A204.1 (cell line): ENCODE measurements around the gene B4GALNT2.
A peak's percentile ranks its signal among the peaks of the same experiment; 100 is the strongest.
"Not testable (repeated sequence)": the region's sequence is repeated elsewhere in the genome, so short reads cannot be mapped to it uniquely, and the experiment has no call there.

Source experiments
- FAIRE-seq: peaks from 2 replicates; lab custom pipeline; 2012; peaks lifted over from hg19 to GRCh38; lab: Jason Lieb, UNC

The B4GALNT2 gene

DNA sequence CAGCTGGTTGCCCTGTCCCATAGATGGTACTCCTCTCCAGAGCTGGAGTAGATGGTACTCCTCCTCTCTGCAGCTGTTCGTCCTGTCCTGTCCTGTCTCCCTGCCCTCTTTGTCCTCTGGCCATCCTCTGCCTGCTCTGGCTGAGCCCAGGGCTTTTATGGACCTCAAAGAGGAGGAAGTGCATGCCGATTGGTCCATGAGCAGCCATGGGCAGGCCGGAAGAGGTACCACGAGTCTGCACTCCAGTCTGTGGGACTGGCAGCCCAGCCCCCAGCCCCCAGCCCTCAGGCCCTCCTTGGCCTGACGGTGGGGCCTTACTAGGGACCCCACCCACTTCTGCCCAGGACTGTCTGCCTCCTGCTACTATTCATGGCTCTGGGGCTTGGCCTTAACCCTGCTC lies 50.8 kb downstream of the B4GALNT2 start:
- FAIRE-seq: no peak

DNA sequence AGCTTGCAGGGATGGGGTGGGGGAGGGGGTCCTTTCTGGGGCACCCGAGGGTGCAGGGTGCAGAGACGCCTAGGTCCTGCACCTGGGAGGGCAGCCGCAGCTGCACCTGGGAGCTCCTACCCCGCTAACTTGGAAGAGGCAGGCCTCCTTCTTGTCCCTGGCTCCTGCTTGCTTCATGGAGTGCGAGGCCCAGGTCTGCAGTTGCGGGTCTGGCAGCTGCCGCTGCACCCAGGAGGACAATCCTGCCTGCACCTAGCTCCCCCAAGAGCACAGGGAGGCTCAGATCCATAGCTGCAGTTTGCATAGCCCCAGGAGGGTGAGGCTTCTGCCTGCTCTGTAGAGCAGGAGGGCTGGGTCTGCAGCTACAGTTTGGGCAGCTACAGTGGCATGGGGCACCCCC lies 51.2 kb downstream of the B4GALNT2 start:
- no peak for FAIRE-seq

- FAIRE-seq: not testable (repeated sequence)
Observed at GRCh38 chr17:49184522-49184921, 52.0 kb downstream of the B4GALNT2 start.

DNA sequence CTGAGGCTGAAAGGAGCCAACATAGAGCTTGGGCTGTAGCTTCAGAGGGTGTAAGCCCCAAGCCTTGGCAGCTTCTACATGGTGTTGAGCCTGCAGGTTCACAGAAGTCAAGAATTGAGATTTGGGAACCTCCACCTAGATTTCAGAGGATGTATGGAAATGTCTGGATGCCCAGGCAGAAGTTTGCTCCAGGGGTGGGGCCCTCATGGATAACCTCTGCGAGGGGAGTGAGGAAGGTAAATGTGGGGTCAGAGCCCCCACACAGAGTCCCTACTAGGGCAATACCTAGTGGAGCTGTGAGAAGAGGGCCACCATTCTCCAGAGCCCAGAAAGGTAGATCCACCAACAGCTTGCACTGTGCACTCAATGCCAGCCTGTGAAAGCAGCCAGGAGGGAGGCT lies 52.8 kb downstream of the B4GALNT2 start:
- not testable (repeated sequence) for FAIRE-seq

- FAIRE-seq: no peak
Observed at GRCh38 chr17:49187301-49187700, 54.7 kb downstream of the B4GALNT2 start.

GRCh38 chr17:49190932-49191331 lies 58.4 kb downstream of the B4GALNT2 start:
- no peak for FAIRE-seq

- peak; percentile 80 for FAIRE-seq
Observed at GRCh38 chr17:49191409-49191916, 58.9 kb downstream of the B4GALNT2 start.

DNA sequence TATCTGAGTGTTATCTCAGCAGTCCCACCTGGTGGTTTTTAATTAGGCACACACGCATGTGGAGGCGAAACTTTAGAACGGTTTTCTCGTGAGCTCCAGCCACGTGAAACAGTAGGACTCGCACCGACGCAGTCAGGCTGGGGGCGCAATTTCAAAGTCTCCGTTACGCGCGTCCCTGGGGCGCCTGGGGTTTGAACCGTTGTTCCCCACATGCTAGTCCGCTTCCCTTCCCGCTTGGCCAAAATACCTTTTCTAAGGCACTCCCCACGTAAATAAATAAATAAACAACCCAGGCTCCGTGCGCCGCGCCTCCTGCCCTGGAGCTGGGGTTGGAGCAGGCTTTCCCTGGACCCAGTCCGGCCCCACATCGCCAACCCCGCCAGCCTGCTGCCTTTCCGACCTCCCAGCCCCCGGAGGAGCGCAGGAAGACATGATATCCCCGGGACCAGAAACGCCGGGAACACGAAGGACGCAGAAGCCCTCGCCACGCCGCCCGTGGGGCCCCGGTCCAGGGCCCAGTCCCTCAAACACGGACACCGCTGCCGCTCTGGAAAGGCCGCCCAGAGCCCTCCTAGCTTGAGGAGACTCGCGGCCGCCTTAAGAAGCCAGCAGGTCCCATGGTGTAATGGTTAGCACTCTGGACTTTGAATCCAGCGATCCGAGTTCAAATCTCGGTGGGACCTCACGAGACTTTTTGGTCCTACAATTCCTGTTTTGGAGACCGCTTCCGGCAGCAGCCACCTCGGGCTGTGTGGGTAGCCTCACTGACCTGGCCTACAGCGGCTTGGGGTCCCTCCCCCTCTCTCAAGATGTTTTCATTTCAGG lies 59.6 kb downstream of the B4GALNT2 start:
- FAIRE-seq: no peak

GRCh38 chr17:49193513-49194296 lies 61.1 kb downstream of the B4GALNT2 start:
- no peak for FAIRE-seq

- no peak for FAIRE-seq
Observed at GRCh38 chr17:49194297-49194607, 61.7 kb downstream of the B4GALNT2 start.

- FAIRE-seq: no peak
Observed at GRCh38 chr17:49195751-49196150, 63.2 kb downstream of the B4GALNT2 start.

- FAIRE-seq: no peak
Observed at GRCh38 chr17:49196520-49196919, 64.0 kb downstream of the B4GALNT2 start.

GRCh38 chr17:49197346-49197998 lies 64.9 kb downstream of the B4GALNT2 start:
- no peak for FAIRE-seq

DNA sequence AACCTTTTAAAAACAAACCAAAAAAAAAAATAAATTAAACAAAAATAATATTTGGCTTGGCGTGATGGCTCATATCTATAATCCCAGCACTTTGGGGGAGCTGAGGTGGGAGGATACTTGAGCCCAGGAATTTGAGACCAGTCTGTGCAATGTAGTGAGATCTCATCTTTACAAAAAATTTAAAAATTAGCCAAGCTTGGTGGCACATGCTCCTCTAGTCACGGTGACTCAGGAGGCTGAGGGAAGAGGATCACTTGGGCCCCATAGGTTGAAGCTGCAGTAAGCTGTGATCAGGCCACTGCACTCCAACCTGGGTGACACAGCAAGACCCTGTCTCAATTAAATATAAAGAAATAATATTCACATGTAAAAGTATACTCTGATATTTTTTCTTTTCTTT lies 65.6 kb downstream of the B4GALNT2 start:
- no peak for FAIRE-seq

GRCh38 chr17:49200423-49201083 lies 68.0 kb downstream of the B4GALNT2 start:
- FAIRE-seq: no peak

DNA sequence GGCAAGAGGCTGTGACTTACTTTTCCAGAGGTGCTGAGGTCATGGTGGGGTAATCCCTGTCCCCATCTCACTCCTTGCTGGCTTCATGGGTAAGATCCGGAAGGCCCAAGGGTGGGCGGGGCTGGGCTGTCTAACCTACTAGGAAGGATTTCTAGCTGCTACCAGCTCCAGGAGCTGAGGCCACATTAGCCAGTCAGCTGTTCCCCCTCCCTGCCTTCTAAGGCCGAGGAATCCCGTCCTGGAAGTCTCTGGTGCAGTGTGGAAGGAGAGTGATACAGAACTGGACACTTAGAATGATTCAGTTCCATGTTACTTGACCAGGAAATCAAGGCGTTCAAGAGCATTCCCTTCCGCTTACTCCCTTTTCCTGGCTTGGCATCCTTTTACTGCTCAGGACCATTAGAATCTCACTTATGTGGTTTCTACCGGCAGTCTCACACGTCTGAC lies 68.9 kb downstream of the B4GALNT2 start:
- FAIRE-seq: no peak

DNA sequence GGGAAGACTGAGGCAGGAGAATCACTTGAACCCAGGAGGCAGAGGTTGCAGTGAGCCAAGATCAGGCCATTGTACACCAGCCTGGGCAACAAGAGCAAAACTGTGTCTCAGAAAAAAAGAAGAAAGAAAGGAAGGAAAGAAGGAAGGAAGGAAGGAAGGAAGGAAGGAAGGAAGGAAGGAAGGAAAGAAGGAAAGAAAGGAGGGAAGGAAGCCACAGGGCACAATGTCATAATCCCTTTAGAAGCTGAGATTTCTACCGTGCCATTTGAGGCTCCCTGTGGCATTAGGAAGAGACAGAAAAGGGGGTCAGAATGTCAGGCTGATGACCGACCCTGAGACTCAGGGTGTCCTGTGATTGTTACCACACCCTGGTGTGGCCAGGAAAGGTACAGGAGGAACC lies 71.2 kb downstream of the B4GALNT2 start:
- FAIRE-seq: no peak

- no peak for FAIRE-seq
Observed at GRCh38 chr17:49204516-49204915, 71.9 kb downstream of the B4GALNT2 start.

GRCh38 chr17:49209061-49209571 lies 76.5 kb downstream of the B4GALNT2 start:
- no peak for FAIRE-seq

DNA sequence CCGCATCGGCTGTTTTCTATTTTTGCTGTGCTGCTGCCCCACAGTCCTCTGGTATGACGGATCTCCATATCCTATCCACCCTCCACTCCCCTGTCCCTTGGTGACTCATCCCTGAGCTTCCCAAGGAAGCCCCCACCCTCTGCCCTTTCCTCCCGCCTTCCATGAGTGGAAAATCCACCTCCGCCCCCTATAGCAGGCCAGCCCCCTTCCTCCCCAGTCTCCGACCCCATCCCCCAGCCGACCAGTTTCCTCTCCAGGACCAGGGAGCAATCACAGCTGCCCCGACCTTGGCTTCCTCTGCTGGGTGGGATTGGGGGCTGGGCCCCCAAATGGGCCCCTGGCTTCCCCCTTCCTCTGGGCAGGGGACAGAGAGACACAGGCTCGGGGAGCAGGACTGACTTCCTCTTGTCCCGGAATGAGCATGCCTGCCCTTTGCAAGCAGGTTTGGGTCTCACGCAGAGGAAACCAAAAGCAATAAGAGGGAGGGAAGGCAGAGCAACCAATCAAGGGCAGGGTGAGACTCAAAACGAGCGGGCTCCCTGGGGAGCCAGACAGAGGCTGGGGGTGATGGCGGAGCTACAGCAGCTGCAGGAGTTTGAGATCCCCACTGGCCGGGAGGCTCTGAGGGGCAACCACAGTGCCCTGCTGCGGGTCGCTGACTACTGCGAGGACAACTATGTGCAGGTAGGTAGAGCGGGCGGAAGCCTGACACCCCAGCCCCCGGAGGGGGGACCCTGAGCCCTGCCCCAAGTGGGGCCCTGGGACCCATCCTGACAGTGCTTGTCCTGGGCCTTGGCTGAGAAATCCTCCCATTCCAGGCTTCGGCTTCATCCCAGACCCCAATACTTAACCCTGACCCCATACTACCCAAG lies 77.8 kb downstream of the B4GALNT2 start, which contains the start of the genes ABI3 and GNGT2:
TSS of gene ABI3 (plus strand) at position 550 of the 872 bp plus-strand sequence. CDS start at position 568, 18 bp downstream.
TSS of gene GNGT2 (minus strand) at position 417 of the 872 bp plus-strand sequence. CDS start 3,152 bp downstream, outside the sequence.
- no peak for FAIRE-seq

GRCh38 chr17:49213399-49213798 lies 80.8 kb downstream of the B4GALNT2 start:
- no peak for FAIRE-seq
